ENCODE data around the gene SLC45A1.
"Not testable (repeated sequence)": the region's sequence is repeated elsewhere in the genome, so short reads cannot be mapped to it uniquely, and the experiment has no call there.

The SLC45A1 gene

DNA sequence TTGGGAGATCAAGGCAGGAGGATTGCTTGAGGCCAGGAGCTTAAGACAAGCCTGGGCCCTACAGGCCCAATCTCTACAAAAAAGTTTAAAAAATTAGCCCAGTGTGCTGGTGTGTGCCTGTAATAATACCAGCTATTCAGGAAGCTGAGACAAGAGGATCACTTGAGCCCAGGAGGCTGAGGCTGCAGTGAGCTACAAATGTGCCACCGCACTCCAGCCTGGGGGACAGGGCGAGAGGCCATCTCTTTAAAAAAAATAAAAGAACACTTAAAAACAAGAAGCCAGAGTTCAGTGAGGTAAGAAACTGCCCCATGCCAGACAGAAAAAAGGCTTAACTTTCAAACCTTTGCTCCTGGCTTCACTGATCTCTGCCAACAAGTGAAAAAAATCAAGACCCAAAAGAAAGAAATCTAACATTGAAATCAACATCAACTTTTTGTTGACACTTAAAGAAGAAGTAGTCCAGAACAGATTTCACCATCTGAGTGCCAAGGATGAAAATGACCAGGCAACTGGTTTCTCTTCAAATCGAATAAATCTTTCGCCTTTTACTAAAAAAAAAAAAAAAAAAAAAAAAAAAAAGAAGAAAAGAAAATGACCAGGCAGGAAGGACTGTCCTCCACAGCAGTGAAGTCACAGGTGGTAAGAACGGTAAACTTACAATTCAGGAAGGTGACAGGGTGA is 51.2 kb downstream of the SLC45A1 start:
- DNase-seq (ENCODE audit: insufficient read length, low spot score) (no peak), FAIRE-seq (no peak)
- no peak for TF ChIP-seq POLR2A (IDR thresholded peaks at IDR 0.05; ENCODE audit: low read depth, low read length)

DNA sequence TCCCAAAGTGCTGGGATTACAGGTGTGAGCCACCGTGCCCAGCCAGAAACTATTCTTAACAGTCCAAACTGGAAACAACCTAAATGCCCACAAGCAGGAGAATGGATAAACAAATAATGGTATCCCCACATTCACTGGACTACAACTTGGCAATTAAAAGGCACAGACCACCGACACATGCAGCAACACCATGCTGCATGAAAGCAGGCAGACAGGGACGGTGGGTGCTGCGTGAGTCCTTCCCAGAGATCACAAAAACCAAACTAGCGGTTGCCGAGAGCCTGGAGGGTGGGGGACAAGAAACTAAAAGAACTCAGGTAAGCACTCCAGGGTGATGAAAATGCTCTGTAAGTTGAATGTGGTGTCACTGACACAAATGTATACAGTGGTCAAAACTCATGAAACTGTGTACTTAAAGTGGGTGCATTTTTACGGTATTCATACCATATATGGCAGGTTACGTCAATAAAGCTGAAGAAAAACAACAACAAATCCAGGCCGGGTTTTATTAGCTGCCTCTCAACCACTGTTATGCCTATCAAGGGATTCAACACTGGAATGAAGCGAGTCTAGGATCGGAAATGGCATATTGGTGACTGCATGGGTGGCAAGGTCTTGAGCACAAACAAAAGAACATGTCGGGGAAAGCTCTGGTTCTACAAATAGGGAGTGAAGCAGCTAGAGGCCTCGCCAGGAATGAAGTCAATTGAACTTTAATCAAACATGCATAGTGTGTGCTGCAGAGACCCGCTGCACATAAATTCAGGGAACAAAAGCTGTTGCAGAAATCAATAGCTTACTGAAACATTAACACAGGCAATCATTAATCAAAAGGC is 52.4 kb downstream of the SLC45A1 start:
- TF ChIP-seq POLR2A (IDR thresholded peaks at IDR 0.05; ENCODE audit: low read depth, low read length) = no peak
- DNase-seq (ENCODE audit: insufficient read length, low spot score) (no peak), FAIRE-seq (no peak)

DNA sequence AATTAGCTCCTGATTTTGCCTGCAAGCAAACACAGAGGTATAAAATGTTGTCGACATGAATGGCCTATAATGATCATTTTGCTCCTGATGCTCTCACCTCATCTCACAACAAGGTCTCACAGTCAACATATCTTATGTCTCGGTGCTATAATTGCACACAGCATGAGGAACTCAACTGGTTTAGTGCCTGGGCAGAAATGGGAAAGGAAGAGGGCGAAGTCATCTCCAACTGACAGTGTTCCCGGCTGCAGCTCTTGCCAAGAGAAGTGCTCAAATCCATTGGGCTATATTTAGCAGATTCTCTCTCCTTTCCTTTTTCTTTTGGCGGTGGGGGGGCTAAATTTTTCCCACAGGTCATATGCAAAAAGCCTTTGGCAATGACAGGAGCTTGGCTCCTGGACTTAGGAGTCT is 53.0 kb downstream of the SLC45A1 start:
- DNase-seq (ENCODE audit: insufficient read length, low spot score) (no peak), FAIRE-seq (no peak)
- no peak for TF ChIP-seq POLR2A (IDR thresholded peaks at IDR 0.05; ENCODE audit: low read depth, low read length)

DNA sequence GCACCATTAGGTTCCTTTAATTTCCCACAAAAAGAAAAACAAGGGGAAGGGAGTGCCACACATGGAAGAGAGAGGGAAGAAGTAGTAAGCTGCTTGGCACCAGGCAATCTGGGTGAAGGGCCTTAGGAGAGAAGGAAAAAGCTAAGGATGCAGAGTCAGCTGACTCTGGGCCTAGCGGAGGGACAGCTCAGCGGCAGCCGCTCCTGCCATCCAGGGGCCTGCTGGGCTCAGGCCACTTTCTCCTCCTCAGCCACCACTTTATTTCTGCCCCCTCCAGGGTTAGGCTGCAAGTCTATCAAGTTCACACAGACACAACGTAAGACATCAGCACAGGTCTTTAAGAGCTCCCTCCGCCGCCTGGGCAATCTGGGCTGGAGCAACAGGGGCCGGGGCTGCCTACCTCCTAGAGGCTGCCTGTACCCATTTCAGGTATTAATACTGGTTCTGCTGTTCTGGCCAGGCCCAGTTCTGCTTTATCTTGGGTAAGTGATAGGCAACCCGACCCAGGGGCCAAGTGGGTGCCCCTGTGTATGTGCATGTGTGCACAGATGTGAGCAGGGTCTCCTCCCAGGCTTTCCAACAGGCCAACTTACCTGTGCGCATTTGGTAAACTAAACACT is 53.6 kb downstream of the SLC45A1 start:
- no peak for DNase-seq (ENCODE audit: insufficient read length, low spot score)
- TF ChIP-seq POLR2A (IDR thresholded peaks at IDR 0.05; ENCODE audit: low read depth, low read length) = no peak
- no peak for FAIRE-seq

DNA sequence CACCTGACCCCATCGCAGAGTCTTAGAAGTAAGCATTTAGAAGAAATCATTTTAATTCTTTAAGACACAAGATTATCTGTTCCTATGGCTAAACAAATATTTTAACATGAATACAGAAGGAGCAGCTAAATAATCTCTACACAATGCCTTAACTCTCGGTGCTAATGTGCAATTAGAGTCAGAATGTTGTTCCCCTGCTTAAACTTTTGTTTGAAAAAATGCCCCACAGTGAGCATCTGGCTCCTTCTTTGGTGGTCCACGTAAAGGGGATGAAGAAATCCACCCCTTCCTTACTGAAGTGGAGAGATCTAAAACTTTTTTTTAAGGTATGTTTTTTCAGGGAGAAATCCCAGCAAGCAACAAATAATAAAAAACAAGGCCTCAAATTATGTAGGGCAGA is 55.2 kb downstream of the SLC45A1 start:
- no peak for FAIRE-seq
- no peak for DNase-seq (ENCODE audit: insufficient read length, low spot score)
- no peak for TF ChIP-seq POLR2A (IDR thresholded peaks at IDR 0.05; ENCODE audit: low read depth, low read length)

DNA sequence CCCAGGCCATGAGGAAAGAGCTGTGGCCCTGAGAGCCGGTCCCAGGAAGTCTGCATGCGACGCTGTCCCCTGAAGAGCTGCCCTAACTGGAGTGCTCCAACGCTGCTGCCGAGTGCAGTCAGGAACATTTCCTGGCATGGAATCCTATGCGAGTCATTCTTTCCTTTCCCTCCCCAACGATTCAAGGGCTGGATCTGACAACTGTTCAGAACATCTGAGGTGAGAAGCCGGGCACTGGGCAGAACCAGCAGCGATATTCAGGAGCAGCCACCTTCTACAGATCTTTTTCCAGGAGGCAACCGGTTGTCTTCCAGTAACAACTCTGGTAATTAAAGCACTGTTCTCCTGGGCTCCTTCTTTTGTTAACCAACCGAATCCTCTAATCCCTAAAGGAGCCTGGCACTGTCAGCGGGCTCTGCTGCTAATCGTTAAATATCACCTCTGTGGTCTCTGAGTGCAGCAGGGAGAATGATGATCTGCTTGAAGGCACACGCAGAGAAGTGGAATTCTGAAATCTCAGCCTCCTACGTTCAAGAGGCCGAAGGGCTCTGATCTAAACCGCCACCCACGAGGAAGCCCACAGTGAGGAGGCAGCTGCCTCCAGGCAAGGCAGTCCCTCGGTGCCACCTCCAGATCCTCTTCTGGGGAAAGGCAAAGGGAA is 55.8 kb downstream of the SLC45A1 start:
- no peak for TF ChIP-seq POLR2A (IDR thresholded peaks at IDR 0.05; ENCODE audit: low read depth, low read length)
- FAIRE-seq (no peak), DNase-seq (ENCODE audit: insufficient read length, low spot score) (no peak)

DNA sequence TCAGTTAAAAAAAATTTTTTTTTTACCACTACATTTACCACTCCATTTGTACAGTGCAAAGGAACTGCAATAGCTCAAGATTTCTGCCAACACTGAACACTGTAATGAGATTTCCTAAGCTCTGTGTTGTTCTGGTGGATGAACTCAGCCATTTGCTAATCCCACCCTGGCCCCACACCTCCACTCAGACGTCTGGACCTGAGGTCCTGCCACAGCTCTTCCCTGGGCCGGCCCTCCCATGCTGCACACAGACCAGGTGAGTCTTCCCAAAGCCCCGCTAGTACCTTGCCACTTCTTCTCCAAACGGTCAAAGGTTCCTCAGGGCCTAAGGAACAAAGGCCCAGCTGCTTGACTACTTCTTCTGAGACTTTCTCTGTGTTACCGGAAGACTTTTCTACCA is 56.4 kb downstream of the SLC45A1 start:
- no peak for TF ChIP-seq POLR2A (IDR thresholded peaks at IDR 0.05; ENCODE audit: low read depth, low read length)
- FAIRE-seq = no peak
- no peak for DNase-seq (ENCODE audit: insufficient read length, low spot score)

DNA sequence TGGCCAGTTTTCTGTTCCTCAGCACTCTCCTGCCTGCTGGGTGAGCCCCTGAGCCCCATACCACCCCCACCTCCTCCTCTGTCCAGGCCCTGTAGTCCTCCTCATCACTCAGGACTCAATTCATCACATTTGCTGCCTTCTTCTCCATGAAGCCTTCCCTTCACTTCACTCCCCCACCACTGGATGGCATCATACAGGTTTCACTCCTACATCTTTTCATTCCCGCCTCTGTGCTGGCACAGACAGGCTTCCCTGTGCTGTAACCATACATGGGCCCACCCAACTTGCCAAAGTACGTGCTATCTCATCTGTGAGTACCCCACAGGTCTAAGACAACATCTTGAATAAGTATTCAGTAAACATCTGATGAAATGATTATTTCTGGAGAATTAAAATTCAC is 56.9 kb downstream of the SLC45A1 start:
- TF ChIP-seq POLR2A (IDR thresholded peaks at IDR 0.05; ENCODE audit: low read depth, low read length) = no peak
- DNase-seq (ENCODE audit: insufficient read length, low spot score) = no peak
- no peak for FAIRE-seq

DNA sequence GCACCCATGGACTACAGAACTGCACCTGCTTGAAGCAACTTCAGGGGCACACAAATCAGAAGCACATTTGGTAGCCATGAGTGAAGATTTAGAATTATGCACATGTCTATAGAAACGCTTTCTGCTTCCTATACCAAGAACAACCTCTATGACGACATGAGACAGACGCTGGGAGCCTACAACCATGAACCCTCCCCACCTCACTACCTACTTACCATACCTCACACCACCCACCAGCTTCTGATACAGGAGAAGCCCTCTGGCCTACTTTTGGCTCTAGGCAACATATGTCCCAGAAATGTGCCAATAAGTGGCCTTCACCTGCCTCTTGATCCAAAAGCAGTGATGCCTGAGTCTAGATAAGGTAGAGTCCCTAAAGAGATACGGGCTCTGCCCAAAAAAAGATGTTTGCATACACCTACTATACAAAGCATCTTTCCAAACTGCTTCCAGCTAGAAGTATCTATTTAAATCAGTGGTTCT is 58.5 kb downstream of the SLC45A1 start:
- no peak for TF ChIP-seq POLR2A (IDR thresholded peaks at IDR 0.05; ENCODE audit: low read depth, low read length)
- no peak for DNase-seq (ENCODE audit: insufficient read length, low spot score)
- no peak for FAIRE-seq

DNA sequence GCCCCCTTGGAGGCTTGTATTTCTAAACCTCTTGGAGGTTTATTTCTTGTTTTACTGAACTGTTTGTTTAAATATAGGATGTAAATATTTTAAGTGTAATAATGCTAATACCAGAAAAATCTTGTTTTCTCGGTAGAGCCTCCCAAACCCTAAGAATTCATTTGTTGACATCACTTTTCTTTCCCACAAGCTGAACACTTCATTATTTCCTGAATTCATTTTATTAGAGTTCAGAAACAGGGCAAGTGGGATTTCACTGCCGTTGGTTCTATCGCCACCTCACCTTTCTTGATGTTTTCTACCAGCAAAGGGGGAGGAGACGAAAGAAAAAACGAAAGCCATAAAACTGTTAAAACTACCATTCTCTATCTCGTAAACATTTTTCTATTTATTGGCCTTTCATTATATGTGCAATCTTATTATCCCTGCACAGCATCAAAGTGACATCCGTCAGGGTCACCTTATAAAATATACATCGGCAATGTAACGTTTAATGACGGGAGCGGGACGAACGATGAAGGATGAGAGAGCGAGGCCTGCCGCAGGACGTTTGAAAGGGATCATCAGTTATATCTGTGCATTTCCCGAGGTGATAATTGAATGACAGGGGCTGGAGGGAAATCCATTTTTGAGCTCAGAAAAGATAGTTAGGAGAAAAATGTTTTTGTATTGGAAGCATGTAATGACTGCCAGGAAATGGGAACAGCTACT is 59.5 kb downstream of the SLC45A1 start:
- no peak for TF ChIP-seq POLR2A (IDR thresholded peaks at IDR 0.05; ENCODE audit: low read depth, low read length)
- FAIRE-seq (no peak), DNase-seq (ENCODE audit: insufficient read length, low spot score) (no peak)

DNA sequence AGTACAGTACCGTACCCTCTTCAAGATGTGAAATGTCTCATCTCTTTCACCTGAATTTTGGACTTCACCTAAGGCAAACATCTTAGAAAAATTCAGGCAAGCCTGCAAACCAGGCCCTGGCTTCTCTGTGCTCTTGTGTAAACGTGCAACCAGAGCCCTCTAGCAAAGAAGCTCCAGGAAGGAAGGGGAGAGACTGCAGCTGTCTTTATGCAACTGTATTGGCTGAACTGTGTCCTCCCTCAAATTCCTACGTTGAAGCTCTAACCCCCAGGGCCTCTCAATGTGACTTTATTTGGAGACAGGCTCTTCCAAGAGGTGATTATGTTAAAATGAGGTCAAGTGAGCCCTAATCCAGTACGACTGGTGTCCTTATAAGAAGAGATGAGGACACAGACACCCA is 60.3 kb downstream of the SLC45A1 start:
- TF ChIP-seq POLR2A (IDR thresholded peaks at IDR 0.05; ENCODE audit: low read depth, low read length) = no peak
- FAIRE-seq (no peak), DNase-seq (ENCODE audit: insufficient read length, low spot score) (no peak)

DNA sequence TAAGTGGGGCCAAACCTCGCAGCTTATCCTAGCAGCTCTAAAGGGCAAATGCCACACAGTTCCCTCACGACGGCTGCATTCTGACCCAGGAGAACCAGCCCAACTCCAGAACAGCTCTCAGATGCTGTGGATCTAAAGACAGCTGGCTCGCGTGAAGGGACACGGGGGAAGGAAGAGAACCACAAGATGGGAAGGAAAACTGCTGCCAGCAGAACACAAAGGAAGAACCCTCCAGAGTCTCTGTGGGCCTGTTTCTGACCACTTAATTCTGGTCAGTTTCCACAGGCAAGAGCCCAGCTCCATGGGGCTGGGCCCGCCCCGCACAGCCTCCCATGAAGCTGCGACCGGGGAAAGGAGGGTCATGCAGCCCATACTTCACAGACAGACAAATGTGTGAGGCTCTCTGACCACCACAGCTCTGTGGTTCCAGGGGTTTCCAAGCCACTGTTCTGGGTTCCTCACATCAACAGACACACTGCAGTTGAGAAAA is 61.1 kb downstream of the SLC45A1 start:
- no peak for FAIRE-seq

DNA sequence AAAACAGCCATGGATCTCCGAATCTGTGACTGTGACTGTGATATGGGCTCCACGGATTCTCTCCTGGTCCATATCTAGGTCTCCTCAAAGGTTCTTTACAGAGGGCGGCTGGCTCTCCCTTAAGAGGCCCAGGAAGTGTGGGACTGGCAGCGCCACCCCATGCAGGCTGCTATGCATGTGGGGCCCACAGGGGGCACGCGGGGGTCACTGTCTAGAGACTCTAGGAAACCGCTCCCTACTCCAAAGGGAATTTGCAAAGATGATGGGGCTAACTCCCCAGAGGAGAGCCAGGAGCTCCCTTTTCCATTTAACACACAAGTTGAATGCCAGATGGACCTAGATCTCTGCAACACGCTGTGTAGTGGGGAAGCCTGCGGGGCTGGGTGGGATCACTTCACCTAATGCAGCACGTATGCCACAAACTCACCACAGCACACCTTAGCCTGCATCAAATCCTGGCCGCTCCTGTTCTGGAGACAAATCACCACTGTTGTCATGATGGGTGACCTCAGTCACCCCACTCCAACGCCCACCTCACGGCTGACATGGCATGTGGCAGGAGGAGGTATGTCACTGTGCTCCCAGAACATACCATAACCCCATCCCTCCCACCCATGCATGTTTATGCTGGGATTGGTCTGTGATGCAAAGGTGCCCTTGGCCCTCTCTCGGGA is 61.7 kb downstream of the SLC45A1 start:
- no peak for TF ChIP-seq POLR2A (IDR thresholded peaks at IDR 0.05; ENCODE audit: low read depth, low read length)
- FAIRE-seq (no peak), DNase-seq (ENCODE audit: insufficient read length, low spot score) (no peak)

More for the DNA sequence above, 61.1 kb downstream of the SLC45A1 start:
- DNase-seq (ENCODE audit: insufficient read length, low spot score) = no peak
- no peak for TF ChIP-seq POLR2A (IDR thresholded peaks at IDR 0.05; ENCODE audit: low read depth, low read length)

DNA sequence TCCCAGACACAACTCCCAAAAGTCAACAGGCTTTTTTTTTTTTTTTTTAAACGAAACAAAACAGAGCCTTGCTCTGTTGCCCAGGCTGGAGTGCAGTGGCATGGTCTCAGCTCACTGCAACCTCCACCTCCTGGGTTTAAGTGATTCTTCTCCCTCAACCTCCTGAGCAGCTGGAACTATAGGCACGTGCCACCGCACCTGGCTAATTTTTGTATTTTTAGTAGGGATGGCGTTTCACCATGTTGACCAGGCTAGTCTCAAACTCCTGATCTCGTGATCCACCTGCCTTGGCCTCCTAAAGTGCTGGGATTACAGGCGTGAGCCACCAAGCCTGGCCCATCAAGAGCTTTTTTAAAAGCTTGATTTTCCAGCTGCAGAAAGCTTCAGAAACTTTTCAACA is 62.4 kb downstream of the SLC45A1 start:
- not testable (repeated sequence) for DNase-seq (ENCODE audit: insufficient read length, low spot score); FAIRE-seq
